HG03025 (cell line): Measurements from ENCODE around the gene GPR162.

Experiments
- ATAC-seq: cut with Tn5 transposase; IDR thresholded peaks from one replicate; pipeline ENCODE4 v1.9.1; 2021; ENCODE audit warnings: mild to moderate bottlenecking, moderate library complexity; ENCODE audit not compliant: unreplicated experiment, low FRiP score

GPR162 gene

DNA sequence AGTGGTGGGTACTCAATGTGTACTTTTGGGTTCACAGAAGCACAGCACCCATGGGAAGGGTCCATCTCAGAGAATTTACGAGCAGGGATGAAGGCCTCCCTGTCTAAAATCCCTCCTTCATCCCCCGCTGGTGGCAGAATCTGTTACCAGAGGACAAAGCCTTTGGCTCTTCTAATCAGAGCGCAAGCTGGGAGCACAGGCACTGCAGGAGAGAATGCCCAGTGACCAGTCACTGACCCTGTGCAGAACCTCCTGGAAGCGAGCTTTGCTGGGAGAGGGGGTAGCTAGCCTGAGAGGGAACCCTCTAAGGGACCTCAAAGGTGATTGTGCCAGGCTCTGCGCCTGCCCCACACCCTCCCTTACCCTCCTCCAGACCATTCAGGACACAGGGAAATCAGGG is 1.5 kb upstream of the GPR162 start:
- ATAC-seq: no peak

DNA sequence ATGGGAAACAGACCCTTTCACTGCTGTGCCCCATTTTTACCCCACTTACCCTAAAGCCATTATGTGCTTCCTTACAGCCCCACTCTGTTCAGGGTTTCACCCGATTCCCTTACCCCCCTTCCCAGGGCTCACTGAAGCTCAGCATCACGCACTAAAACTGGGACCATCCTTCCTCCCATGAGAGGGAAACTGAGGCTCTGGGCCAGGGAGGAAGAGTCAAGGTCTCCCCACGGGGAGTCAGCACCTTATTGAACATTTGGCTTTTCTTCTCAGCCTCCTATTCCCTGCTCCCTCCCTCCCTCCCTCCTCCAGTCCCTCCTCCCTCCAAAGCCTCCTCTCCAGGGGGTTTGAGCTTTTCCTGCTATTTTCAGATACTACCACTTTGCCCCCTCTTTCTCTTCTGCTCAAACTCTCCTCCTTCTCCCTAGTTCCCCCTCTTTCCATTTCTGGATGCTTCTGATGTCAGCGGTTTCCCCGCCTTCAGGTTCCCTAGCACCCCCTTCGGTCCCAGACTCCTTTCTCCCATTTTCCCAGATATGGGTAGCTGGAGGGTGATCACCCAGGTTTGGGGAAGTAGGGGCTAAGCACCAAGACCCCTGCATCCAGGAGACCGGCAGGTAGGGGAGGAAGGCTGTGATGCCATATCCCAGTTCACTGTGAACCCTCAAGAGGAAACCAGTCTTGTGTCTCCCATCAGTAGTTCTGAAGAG is 960 bp downstream of the GPR162 start:
- ATAC-seq: no peak

DNA sequence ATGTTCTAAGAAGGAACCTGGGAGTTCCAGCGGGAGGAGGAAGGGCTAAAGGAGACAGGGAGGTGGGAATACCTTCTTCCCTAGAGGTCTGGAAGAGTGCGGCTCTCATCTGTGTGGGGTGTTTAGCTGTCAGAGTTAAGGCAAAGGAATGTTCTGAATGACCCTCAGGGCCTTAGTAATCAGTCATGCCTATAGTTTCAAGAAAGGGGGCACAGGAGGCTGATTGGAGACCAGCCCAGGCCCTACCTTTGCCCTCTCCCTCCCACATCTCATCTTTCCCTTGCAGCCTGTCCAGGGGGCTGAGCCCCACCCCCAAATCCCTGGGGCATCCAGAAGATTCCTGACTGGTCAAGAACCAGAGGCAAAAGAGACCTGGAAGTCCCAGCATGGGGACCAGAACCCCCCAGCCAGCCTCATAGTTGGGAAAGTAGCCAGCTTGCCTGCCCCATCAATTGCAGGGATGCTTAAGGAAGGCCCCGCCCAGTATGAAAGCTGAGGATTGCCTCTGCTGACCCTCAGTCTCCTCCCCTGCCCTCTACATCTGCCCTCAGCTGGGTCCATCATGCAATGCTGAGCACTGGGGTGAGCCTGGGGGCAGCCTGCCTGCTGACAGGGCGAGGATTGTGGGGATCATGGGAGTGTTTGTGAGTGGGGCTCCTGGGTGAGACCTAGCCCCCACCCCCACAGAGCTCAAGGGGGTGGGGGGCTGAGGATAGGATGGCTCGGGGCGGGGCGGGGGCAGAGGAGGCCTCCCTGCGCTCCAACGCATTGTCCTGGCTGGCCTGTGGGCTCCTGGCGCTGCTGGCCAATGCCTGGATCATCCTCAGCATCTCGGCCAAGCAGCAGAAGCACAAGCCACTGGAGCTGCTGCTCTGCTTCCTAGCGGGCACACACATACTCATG is 1.8 kb downstream of the GPR162 start:
- no peak for ATAC-seq

DNA sequence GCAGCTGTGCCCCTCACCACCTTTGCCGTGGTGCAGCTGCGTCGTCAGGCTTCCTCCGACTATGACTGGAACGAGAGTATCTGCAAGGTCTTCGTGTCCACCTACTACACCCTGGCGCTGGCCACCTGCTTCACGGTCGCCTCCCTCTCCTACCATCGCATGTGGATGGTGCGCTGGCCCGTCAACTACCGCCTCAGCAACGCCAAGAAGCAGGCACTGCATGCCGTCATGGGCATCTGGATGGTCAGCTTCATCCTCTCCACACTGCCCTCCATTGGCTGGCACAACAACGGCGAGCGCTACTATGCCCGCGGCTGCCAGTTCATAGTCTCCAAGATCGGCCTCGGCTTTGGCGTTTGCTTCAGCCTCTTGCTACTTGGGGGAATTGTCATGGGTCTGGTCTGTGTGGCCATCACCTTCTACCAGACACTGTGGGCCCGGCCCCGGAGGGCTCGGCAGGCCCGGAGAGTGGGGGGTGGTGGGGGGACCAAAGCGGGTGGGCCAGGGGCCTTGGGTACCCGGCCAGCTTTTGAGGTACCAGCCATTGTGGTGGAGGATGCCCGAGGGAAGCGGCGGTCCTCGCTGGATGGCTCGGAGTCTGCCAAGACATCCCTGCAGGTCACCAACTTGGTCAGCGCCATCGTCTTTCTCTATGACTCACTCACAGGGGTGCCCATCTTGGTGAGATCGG is 2.6 kb downstream of the GPR162 start:
- no peak for ATAC-seq

DNA sequence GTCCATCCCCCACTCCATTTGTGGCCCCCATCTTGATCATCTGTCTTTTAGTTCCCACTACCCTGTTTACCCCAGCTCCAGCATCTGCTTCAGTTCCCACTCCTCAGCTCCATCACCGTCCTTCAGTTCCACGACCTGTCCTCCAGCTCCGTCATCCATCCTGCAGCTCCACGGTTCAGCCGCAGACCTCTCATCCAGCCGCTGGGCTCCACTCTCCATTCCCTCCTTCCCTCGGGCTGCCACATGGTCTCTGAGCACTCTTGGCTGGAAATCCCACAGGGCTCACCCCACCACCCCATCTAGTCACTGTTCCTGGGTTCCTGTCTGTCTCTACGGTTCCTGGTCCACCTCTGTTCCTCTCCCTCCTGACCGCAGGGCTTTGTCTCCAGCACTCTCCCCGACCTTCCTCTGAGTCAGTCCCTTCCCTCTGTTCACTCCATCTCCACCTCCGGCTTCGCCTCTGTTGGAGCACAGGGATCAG is 3.3 kb downstream of the GPR162 start:
- no peak for ATAC-seq

DNA sequence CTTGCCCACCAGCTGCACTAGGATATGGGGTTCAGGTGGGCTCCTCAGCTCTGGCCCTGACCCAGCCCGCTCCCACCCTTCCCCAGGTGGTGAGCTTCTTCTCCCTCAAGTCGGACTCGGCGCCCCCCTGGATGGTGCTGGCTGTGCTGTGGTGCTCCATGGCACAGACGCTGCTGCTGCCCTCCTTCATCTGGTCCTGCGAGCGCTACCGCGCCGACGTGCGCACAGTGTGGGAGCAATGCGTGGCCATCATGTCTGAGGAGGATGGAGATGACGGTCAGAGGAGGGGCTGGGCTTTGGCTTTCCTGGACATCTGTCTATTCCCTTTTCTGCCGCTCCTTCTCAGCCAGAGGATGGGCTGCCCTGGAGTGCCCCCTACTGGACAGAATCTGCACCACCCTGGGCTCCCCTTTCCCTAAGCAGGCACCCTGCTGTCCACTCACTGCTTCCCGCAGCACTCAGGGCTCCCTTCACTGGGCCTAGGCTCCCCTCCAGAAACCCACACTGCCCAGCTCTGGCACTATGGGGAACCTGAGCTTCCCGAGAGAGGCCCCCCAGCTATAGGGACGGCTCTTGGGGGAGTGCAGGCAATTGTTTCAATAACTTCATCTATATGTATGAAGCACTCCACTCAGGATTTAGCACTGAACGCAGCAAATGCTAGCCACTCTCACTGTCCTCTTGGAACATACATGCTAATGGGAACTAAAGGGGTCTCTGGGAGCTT is 3.9 kb downstream of the GPR162 start:
- no peak for ATAC-seq

DNA sequence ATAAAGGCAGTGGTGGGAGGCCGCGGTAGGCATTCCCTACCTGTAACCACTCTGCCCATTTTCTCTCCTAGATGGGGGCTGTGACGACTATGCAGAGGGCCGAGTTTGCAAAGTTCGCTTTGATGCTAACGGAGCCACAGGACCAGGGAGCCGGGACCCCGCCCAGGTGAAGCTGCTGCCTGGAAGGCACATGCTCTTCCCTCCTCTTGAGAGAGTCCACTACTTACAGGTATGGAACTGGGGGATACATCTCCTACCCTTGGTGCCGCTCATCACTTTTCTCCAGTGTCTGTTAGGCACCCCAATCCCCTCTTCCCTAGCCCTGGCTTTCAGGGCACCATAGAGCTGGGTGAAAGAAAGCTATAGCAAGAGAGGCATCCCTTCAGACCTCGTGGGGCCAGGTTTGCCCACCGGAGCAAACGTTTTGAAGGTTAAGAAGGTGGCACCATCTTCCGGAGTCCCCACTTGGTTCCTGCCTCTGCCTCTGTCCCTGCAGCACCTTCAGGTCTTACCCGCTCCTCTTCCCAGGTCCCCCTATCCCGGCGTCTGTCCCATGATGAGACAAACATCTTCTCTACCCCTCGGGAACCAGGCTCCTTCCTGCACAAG is 4.6 kb downstream of the GPR162 start:
- ATAC-seq: no peak

DNA sequence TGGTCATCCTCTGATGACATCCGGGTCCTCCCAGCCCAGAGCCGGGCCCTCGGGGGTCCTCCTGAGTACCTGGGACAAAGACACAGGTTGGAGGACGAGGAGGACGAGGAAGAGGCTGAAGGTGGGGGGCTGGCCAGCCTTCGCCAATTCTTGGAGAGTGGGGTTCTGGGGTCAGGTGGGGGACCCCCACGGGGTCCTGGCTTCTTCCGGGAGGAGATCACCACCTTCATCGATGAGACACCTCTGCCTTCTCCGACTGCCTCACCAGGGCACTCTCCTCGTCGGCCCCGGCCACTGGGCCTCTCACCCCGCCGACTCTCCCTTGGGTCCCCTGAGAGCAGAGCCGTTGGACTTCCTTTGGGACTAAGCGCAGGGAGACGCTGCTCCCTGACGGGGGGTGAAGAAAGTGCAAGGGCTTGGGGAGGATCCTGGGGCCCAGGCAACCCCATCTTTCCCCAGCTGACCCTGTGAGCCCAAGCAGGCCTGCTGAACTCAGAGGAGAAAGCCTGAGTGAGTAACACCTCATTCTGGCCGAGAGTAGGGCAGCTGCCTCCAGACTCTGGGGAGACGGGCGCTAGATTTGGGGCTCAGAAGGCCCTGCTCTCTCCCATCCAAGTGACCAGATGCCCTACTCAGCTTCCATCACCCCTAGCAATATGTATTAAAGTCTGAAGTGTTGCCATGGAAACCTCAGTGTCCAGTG is 5.3 kb downstream of the GPR162 start:
- no peak for ATAC-seq

DNA sequence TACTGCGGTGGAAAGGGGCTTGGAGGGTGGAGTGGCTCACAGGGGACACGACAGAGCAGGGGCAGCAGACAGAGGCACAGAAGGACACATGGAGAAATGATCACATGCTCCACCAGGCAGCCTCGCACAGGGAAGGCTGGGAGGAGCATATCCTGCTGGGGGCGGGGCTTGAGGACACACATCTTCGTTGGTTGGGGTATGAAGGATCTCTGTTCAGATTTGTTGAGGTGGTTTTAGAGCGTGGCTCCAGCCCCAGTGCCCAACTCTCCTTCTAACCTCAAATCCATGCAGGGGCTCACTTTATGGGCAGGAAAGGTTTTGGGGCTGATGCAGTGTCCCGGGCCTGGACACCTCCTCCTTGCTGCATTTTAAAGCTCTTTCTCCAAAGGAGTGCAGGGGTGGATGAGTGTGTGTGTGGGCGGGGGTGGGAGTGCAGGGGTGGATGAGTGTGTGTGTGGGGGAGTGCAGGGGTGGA is 5.9 kb downstream of the GPR162 start:
- ATAC-seq: no peak

DNA sequence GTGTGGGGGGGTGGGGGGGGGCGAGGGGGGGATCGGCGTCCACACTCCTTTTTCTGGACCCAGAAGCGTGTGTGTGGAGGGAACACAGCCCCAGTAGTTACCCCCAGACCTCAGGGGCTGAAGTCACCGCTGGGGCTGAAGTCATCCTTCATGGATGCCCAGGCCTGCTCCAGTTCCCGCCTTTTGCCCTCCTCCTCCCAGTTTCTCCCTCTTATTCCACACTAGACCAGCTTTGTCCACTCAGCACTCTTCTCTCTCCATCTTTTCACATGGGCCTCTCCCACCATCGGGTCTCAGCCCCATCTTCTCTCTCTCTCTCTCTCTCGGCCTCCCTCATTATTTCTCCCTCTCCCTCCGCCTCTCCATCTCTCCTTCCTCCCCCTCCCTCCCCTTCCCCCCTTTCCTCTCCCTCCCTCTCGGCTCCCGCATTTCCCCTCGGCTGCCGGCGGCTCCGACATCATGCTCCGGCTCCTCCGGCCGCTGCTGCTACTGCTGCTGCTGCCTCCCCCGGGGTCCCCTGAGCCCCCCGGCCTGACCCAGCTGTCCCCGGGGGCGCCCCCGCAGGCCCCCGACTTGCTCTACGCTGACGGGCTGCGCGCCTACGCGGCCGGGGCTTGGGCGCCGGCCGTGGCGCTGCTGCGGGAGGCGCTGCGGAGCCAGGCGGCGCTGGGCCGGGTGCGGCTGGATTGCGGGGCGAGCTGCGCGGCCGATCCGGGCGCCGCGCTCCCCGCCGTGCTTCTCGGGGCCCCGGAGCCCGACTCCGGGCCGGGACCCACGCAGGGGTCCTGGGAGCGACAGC is 6.6 kb downstream of the GPR162 start, which contains the start of gene P3H3:
Gene P3H3, plus strand, starts transcription at position 426 of the 799 bp plus-strand sequence. Its CDS starts 34 bp downstream, at position 460.
- no peak for ATAC-seq

DNA sequence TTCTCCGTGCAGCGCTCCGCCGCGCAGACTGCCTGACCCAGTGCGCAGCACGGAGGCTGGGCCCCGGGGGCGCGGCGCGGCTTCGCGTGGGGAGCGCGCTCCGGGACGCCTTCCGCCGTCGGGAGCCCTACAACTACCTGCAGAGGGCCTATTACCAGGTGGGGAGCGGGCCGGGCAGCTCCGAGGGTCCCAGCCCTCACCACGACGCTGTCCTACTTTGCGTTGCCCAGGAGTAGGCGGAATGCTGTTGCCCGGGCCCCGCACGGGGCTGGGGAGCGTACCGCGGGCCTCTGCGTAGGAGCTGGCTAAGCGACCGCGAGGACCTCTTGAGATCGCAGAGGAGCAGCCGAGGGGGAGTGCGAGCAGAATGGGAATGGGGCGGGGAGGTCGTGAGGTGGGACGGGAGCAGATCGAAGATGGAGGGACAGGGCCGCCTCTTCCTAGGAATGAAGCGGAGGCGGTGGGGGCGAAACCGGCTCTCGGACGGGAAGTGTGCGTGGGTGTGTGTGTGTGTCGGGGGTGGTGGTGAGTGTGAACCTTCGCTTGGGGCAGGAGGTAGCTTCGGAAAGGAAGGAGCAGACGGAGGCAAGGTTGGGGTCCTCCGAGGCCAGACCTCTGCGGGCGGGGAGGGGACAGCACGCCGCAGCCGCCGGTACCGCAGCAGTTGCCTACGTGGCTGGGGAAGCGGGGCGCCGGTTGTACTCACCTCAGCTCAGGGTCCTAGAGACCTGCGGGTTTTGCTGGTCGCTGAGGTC is 7.3 kb downstream of the GPR162 start:
- ATAC-seq: no peak

DNA sequence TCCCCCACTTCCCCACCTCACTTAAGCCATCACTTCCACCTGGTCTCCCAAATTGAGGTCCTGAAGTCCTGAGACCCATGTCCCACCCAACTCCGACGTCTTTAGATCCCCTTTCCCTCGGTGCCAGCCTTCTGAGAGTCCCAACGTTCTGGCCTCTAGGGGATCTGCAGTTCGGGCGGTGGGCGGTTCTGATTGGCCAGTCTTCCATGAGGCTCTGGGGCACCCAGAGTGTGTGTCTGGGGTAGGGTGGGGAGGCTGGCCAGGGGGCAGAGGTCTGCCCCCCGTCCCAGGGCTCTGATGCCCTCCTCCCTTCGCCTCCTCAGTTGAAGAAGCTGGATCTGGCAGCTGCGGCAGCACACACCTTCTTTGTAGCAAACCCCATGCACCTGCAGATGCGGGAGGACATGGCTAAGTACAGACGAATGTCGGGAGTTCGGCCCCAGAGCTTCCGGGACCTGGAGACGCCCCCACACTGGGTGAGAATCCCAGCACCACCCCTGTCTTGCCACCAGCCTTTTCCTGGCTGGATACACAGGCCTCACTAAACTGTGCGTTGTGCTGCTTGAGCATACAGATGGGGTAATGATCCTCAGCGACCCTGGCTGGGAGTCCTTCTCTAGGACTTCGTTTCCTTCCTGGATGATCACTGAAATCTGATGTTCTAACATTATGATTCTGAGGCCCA is 8.1 kb downstream of the GPR162 start:
- ATAC-seq: no peak

DNA sequence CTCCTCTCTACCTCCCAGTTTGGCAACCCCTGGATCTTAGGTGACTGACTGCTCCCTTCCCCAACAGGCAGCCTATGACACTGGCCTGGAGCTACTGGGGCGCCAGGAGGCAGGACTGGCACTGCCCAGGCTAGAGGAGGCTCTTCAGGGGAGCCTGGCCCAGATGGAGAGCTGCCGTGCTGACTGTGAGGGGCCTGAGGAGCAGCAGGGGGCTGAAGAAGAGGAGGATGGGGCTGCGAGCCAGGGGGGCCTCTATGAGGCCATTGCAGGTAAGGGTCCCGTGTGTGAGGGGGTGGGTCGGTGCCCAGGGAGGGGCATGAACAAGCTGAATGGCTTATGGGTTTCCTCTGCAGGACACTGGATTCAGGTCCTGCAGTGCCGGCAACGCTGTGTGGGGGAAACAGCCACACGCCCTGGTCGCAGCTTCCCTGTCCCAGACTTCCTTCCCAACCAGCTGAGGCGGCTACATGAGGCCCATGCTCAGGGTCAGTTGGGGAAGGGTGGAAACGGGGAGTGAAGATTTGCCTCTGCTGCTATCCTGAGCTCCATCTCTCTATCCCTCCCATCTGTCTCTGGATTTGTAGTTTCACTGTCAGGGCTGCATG is 8.8 kb downstream of the GPR162 start:
- no peak for ATAC-seq

DNA sequence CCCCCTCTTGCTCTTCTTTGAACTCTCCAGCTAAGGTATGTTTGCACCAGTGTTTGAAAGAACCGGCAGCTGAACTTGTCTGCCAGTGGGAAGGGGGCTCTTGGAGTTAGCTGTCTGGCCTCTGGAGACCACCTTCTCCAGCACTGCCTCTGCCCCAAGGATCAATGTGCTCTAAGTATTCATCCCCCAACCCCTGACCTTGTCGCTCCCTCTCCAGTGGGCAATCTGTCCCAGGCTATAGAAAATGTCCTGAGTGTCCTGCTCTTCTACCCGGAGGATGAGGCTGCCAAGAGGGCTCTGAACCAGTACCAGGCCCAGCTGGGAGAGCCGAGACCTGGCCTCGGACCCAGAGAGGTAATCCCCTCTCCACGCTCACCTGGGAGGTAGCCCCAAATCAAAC is 9.4 kb downstream of the GPR162 start:
- no peak for ATAC-seq

DNA sequence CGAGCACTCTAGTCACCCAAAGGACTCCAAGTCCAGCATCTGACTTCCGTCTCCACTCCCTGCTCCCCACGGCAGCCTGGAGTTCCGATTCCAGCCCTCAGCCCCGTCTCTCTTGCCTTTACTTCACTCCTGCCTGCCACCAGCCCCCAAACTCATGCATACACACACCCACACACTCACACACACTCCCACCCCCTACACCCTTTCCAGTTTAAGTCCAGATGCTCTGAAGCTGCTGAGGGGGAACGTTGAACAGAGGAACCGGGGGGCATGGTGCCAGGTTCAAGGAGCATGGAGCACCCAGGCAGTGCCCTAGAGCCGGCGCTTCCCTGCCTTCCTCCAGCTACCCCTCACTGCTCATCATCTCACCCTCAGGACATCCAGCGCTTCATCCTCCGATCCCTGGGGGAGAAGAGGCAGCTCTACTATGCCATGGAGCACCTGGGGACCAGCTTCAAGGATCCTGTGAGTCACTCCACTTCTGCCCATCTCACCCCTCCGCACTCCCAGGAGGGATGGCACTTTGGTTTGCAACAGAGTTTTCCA is 9.9 kb downstream of the GPR162 start:
- no peak for ATAC-seq

DNA sequence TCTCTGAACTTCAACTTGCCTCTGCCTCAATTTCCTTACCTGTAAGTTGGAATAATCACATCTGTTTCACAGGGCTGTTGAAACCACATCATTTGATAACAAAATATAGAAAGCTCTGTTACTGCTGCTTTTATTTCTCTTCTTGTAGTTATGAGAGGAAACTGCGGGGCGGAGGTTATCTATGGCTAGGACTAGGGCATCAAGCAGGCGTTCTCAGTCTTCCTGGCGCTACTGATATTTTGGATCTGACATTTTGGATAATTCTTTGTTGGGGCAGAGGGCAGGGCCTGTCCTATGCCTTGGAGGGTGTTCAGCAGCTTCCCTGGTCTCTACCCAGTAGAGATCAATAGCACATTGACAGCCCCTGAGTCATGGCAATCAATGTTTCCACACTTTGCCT is 10.5 kb downstream of the GPR162 start:
- ATAC-seq: no peak
